GM18907 (cell line): ENCODE measurements around the gene MCUR1.

Experiments used
- ATAC-seq: cut with Tn5 transposase; IDR thresholded peaks from one replicate; pipeline ENCODE4 v1.9.1; 2021; ENCODE audit warnings: mild to moderate bottlenecking, moderate library complexity; ENCODE audit not compliant: unreplicated experiment

The MCUR1 gene

DNA sequence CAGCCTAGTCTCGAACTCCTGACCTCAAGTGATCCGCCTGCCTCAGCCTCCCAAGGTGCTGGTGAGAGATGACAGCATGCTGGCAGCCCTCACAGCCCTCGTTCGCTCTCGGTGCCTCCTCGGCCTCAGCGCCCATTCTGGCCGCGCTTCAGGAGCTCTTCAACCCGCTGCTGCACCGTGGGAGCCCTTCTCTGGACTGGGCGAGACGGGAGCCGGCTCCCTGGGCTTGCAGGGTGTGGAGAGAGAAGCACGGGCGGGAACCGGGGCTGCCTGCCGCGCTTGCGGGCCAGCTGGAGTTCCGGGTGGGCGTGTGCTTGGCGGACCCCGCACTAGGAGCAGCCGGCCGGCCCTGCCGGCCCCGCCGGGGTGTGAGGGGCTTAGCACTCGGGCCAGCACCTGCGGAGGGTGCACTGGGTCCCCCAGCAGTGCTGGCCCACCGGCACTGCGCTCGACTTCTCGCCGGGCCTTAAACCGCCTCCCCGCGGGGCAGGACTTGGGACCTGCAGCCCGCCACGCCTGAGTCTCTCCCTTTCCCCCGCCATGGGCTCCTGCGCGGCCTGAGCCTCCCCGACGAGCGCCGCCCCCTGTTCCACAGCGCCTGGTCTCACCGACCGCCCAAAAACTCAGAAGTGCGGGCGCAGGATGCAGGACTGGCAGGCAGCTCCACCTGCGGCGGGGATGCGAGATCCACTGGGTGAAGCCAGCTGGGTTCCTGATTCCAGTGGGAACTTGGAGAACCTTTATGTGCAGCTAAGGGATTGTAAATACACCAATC lies 71.2 kb downstream of the MCUR1 start:
- ATAC-seq: no peak

DNA sequence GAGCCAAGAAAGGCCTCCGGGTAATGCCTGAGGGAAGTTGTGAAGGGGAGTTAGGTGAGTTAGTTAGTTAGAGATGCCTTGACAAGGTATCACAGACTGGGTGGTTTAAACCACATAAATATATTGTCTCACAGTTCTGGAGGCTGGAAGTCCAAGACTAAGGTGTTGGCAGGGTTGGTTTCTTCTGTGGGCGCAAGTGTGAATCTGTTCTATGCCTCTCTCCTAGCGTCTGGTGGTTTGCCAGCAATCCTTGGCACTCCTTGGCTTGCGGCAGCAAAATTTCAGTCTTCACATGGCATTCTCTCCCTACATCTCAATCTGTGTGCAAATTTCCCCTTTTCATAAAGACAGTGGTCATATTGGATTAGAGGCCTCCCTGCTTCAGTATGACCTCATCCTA lies 73.0 kb downstream of the MCUR1 start:
- ATAC-seq: no peak
